GM21529 (cell line): Measurements from ENCODE around the gene INPP4B.

ENCODE experiments used
- ATAC-seq: cut with Tn5 transposase; IDR thresholded peaks from one replicate; pipeline ENCODE4 v1.9.1; 2021; ENCODE audit not compliant: unreplicated experiment

INPP4B gene

DNA sequence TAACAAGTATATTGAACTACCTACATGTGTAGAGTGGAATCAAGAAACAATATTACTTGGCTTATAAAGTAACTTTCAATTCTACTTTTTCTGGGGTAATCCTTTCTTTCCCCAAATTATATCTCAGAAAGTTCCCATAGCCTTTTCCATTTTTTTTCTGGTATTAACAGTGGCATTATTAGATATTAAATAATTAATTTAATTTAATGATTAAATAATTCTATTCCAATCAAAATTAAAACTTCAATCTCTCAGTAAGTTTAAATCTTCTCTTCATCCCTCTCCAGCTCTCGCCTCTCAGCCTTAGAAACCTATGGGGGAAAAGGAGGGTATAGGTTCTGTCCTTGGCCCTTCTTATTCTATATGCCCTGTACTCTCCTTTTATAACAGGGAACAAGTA lies 262.4 kb downstream of the INPP4B start:
- ATAC-seq = no peak

DNA sequence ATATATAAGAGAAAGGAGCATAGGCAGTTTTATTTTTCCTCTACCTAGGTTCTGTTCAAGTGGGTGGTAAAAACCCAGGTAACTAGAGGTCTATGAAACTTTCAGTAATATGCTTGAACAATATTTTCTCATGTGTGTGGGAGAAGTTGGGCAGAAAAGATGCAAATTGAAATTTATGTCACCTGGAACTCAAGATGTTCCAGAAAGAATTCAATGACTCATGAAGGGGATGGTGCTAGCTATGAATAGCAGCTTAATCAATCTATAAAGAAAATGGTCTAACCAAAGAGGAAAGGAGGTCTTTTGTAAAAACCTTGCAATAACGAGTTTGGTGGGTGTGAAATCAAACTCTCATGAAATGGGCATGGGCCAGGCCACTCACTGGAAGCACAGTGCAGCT lies 263.8 kb downstream of the INPP4B start:
- ATAC-seq = no peak

GRCh38 chr4:142581881-142582280 lies 264.2 kb downstream of the INPP4B start:
- ATAC-seq = no peak

DNA sequence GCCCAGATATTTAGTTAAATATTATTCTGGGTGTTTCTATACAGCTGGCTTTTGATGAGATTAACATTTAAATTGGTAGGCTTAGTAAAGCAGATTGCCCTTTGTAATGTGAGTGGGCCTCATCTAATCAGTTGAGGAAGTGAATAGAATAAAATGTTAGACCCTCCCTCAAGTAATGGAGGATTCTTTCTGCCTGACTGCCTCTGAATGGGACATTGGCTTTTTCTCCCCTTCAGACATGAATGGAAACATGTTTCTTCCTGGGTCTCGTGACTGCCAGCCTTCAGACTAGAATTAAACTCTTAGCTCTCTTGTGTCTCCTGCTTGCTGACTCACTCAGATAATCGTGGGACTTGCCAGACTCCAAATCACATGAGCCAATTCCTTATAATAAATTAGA lies 266.7 kb downstream of the INPP4B start:
- no peak for ATAC-seq

DNA sequence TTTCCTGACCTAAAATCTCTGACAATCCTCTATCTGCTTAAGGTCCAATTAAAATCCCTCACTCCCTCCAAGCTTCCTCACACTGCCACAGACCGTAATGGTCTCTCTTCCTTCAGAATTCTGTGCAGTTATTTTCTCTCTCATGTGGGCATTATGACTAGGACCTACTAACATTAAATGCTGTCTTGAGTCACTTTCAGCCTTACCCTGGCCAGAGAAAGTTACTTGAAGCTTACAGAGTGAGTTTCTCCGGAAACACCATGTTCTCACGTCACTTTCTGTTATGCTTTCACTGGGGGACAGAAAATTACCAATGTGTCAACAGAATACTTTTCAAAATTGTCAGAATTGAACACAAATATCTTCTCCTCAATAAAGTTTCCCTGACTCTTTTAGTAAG lies 271.8 kb downstream of the INPP4B start:
- peak; percentile 61 for ATAC-seq

DNA sequence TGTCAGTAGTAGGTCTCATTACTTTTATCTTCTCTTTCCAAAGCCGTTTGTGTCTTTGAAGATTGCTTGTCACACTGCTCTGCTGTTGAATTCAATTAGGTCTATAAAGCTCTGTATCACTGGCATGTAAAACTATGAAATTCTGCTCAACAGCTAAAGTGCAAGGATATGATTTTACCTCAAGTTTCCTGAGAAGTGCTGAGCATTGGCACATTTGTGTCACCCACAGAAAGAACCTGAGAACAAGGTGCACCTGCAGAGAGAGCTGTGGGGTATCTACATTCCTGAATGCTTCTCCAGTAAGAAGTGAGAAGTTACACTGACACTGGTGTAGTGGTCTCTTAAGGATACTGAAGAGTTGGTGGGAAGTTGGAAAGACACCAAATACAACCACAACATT lies 274.0 kb downstream of the INPP4B start:
- no peak for ATAC-seq

- no peak for ATAC-seq
Observed at GRCh38 chr4:142567620-142568451, 278.3 kb downstream of the INPP4B start.

DNA sequence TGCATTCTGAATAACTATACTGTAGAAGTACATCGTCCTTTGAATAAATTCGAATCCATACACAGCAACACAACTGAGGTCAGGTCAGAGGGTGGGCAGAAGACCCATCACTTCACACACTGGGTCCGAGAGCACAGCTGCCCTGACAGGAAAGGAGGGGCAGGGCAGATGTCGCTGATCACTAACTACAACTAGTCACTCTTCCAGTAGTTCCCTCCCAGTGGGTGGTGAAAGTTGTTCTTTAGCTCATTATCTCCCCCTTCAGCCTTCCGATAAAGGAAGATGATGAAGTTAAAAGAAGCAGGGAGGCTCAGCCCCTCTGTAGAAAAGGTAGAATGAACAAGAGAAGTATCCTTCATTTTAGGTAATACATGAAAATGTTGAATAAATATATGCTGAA lies 278.9 kb downstream of the INPP4B start:
- ATAC-seq = no peak

DNA sequence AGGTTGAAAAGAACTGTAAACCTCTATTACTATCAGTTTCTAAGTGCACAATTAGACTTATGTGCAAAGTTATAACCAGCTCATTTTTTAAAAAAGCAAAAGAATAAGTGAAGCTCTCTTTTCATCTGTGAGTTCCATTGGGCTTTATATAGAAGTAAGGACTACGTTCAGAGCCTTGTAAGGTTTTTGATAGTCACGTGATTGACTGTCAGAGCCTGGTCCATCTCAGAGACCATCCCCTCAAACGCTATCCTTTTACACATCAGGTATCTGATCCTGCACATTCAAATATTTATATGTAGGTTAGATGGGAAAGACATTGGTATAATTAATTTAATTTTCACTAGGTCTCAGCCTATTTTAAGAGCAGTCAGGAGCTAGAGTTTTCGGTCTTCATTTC lies 279.3 kb downstream of the INPP4B start:
- no peak for ATAC-seq

GRCh38 chr4:142566243-142566642 lies 279.9 kb downstream of the INPP4B start:
- ATAC-seq = no peak

- ATAC-seq = no peak
Observed at GRCh38 chr4:142565771-142566170, 280.3 kb downstream of the INPP4B start.

GRCh38 chr4:142563682-142564291 lies 282.3 kb downstream of the INPP4B start:
- ATAC-seq = no peak

DNA sequence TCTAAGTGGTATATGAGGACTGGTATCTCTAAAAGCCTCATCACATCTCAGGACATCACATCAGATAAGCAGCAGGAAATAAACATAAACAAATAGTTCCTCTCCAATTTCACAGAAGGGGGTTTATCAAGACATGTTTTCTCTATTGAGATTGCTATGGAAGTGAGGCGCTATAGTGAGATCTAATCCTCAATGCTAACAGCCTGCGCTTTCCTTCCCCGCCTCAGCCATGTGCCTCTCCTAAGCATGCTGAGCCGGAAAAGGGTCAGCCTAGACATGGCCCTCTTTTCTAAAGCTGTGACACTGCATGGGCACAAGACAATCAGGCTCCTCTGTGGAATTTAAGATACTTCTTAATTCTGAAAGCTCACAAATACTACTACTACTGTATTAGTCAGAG lies 286.1 kb downstream of the INPP4B start:
- no peak for ATAC-seq

- ATAC-seq = no peak
Observed at GRCh38 chr4:142558851-142559250, 287.2 kb downstream of the INPP4B start.

DNA sequence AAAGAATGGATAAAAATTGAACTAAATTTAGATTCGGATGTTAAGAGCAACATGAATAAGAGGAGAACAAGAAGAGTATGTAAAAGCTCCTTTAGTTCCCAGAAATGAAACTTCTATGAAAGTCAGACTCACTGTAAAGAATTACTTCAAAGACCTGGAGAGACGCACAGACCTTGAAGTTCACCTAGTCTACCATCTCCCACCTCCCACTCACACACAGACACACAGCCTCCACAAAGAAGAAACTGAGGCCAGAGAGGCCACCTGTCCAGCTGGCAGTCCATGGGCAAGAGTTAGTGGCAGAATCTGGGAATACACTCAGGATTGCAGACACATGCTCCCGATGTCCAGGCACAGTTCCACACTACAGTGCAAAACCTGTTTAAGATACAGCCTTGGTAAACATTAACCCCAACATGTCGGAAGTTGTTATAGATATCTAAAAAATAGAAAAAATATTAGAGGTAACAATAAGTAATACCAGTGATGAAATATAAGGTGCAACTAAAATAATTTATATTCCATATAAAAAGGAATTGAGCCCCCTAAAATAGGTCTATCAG lies 288.8 kb downstream of the INPP4B start:
- ATAC-seq = no peak

DNA sequence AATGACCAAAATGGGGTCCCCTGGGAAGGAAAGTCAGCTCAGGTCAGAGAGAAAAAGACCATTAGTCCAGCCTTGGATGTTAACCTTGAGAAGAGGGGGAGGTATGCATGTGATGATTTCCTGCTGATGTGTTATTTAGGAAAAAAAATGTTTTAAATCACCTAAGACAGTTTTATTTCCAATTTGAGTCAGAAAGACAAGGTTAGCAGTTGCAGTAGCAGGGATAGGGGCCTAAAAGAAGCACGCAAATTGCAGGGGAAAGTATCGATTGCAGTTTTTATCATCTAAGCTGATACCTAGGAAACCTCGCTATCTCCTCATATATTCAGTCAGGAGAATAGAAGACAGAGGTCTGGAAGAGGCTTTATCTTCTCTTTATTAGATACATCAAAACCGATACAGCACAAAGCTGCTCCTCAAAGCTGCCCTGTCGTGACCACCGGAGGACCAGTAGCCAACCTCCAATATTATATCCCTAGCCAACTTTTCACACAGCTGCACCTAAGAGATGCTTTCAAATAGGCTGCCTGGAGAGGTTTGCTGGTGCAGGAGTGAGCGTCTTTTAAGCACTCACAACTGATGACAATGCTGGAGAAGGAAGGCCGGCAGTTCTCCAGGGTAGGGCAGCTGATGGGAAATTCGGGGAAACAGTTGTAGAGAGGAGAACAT lies 289.4 kb downstream of the INPP4B start:
- no peak for ATAC-seq

DNA sequence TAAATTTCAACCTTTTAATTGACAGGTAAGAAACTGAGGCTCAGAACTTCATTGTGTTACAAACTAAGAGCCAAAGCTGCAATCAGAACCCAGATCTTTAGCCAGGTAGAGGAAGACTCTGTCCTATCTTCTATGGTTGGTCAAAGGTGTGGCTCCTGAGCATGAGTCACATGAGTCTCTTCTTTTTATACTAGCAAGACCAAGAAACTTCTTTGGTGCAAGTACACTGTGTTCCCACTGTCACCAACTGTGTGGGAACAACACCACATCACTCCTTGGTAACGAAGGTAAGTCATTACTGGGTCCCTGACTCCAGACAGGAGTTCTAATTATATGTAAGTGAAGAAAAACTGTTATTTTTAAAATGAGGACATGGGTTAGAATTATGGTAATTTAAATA lies 290.1 kb downstream of the INPP4B start:
- no peak for ATAC-seq

DNA sequence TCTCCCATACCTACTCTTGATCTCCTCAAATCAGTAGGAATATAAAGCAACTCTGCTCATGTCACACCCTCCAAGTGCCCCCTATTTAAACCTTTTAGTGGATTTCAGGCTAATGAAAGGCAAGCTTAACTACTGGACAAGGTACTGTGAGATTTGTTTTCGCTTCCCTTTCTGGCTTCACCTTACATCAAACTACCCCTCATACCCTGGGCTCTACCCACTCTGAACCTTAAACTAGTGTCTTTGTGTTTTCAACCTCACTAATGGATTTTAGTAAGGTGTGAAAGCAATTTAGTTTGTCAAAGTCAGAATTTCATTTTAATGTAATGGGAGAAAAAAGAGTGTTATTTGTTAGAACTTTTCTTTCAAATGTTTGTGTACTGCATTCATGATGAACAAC lies 291.7 kb downstream of the INPP4B start:
- ATAC-seq = no peak

- no peak for ATAC-seq
Observed at GRCh38 chr4:142551517-142552305, 294.4 kb downstream of the INPP4B start.

DNA sequence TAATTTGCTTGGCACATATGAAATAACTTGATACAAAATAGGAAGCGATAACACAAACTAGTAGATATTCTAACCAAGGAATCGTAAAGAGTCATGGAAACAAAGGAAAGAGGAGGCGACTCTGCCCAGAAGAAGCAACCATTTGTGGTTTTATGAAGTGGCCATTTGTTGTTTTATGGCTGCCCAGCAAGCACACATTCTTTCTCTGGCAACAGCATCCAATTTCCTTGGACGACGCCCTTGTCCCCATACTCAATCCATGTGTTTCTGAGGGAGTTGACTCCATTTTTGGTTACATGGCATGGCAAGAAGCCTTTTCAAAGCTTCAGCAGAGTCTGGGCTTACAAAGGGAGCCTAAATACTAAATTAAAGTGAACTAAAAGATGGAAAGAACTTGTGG lies 295.1 kb downstream of the INPP4B start:
- no peak for ATAC-seq
